ENCODE measurements around the gene RBPJ.
"Not testable (repeated sequence)": the region's sequence is repeated elsewhere in the genome, so short reads cannot be mapped to it uniquely, and the experiment has no call there.

RBPJ gene

GRCh38 chr4:26377328-26378311 lies 56.8 kb downstream of the RBPJ start:
- DNase-seq = no peak

GRCh38 chr4:26379837-26380236 lies 59.0 kb downstream of the RBPJ start:
- DNase-seq = no peak

GRCh38 chr4:26380740-26381139 lies 59.9 kb downstream of the RBPJ start:
- DNase-seq = no peak

GRCh38 chr4:26384380-26385057 lies 63.7 kb downstream of the RBPJ start:
- DNase-seq = no peak

- DNase-seq = no peak
These were observed 64.9 kb downstream of the RBPJ start for GRCh38 chr4:26385690-26386089.

- DNase-seq = no peak
These were observed 65.6 kb downstream of the RBPJ start for GRCh38 chr4:26386386-26386785.

- DNase-seq = no peak
These were observed 67.9 kb downstream of the RBPJ start for GRCh38 chr4:26388671-26389070.

GRCh38 chr4:26397086-26397485 lies 76.3 kb downstream of the RBPJ start:
- no peak for DNase-seq

GRCh38 chr4:26400132-26400531 lies 79.3 kb downstream of the RBPJ start:
- DNase-seq = no peak

- not testable (repeated sequence) for DNase-seq
These were observed 81.2 kb downstream of the RBPJ start for GRCh38 chr4:26402017-26402416.

- DNase-seq = no peak
These were observed 81.6 kb downstream of the RBPJ start for GRCh38 chr4:26402458-26402857.

- no peak for DNase-seq
These were observed 84.0 kb downstream of the RBPJ start for GRCh38 chr4:26404743-26405206.

GRCh38 chr4:26406346-26406975 lies 85.6 kb downstream of the RBPJ start:
- DNase-seq = no peak

GRCh38 chr4:26407476-26407875 lies 86.7 kb downstream of the RBPJ start:
- no peak for DNase-seq

GRCh38 chr4:26410385-26411293 lies 89.8 kb downstream of the RBPJ start:
- DNase-seq = no peak

- no peak for DNase-seq
These were observed 91.9 kb downstream of the RBPJ start for GRCh38 chr4:26412381-26413372.

GRCh38 chr4:26413582-26413981 lies 92.8 kb downstream of the RBPJ start:
- DNase-seq = no peak

- no peak for DNase-seq
These were observed 97.3 kb downstream of the RBPJ start for GRCh38 chr4:26418107-26418506.

- no peak for DNase-seq
These were observed 98.0 kb downstream of the RBPJ start for GRCh38 chr4:26418850-26419249.

GRCh38 chr4:26420438-26420837 lies 99.6 kb downstream of the RBPJ start:
- no peak for DNase-seq

GRCh38 chr4:26420913-26421312 lies 100.1 kb downstream of the RBPJ start:
- no peak for DNase-seq
